ENCODE results near the gene FABP1.

FABP1 gene

GRCh38 chr2:88137833-88138232 lies 10.0 kb upstream of the FABP1 start:
- DNase-seq (ENCODE audit: low spot score) = no peak

GRCh38 chr2:88136817-88137216 lies 9.0 kb upstream of the FABP1 start:
- peak; percentile 81 for DNase-seq (ENCODE audit: low spot score)

GRCh38 chr2:88133875-88134274 lies 6.0 kb upstream of the FABP1 start:
- no peak for DNase-seq (ENCODE audit: low spot score)

GRCh38 chr2:88131999-88132368 lies 4.1 kb upstream of the FABP1 start:
- no peak for DNase-seq (ENCODE audit: low spot score)

- no peak for DNase-seq (ENCODE audit: low spot score)
Observed at GRCh38 chr2:88131201-88131998, 3.5 kb upstream of the FABP1 start.

GRCh38 chr2:88129313-88129959 lies 1.6 kb upstream of the FABP1 start:
- DNase-seq (ENCODE audit: low spot score) = no peak

GRCh38 chr2:88128654-88129312 lies 921 bp upstream of the FABP1 start:
- DNase-seq (ENCODE audit: low spot score) = no peak

GRCh38 chr2:88127638-88127887 lies 299 bp downstream of the FABP1 start:
- no peak for DNase-seq (ENCODE audit: low spot score)

- no peak for DNase-seq (ENCODE audit: low spot score)
Observed at GRCh38 chr2:88126772-88127637, 857 bp downstream of the FABP1 start.

- no peak for DNase-seq (ENCODE audit: low spot score)
Observed at GRCh38 chr2:88125924-88126771, 1.7 kb downstream of the FABP1 start.

- no peak for DNase-seq (ENCODE audit: low spot score)
Observed at GRCh38 chr2:88125344-88125923, 2.4 kb downstream of the FABP1 start.

GRCh38 chr2:88123975-88124917 lies 3.6 kb downstream of the FABP1 start:
- DNase-seq (ENCODE audit: low spot score) = no peak

GRCh38 chr2:88123164-88123974 lies 4.5 kb downstream of the FABP1 start:
- no peak for DNase-seq (ENCODE audit: low spot score)

GRCh38 chr2:88122141-88122884 lies 5.5 kb downstream of the FABP1 start:
- DNase-seq (ENCODE audit: low spot score) = no peak

GRCh38 chr2:88121678-88122077 lies 6.2 kb downstream of the FABP1 start:
- no peak for DNase-seq (ENCODE audit: low spot score)

- DNase-seq (ENCODE audit: low spot score) = no peak
Observed at GRCh38 chr2:88117973-88118372, 9.9 kb downstream of the FABP1 start.

- DNase-seq (ENCODE audit: low spot score) = no peak
Observed at GRCh38 chr2:88116669-88117432, 11.0 kb downstream of the FABP1 start.
